HepG2 (cell line): ENCODE measurements around the gene KCNK17. TPM values are rescaled to one million over a fixed set of nuclear protein-coding genes. Genes with fewer than 3 reads are reported as not detected.

Source experiments
- ATAC-seq: fragments of 200-7000 bp; cut with Tn5 transposase; 3 replicates; pipeline ENCODE4 v1.9.1; 2020; ENCODE audit warnings: mild to moderate bottlenecking, moderate library complexity
- BruUV-seq: library from RNA; stranded (reverse); fragments of 400-500 nt; replicated peaks from 2 replicates; lab custom pipeline; 2021; lab: Mats Ljungman, UMichigan
- CTCF ChIA-PET: fragments of 300-600 bp; formaldehyde crosslinking; extraction: SDS; loops from one replicate; lab custom pipeline; 2021; ENCODE audit warnings: low total read pairs, inconsistent platforms, low intra/inter-chr PET ratio; lab: Yijun Ruan, JAX
- POLR2A ChIA-PET: fragments of 350-600 bp; sonication (Branson Sonifier 250); formaldehyde crosslinking; loops from one replicate; lab custom pipeline; 2020; ENCODE audit warnings: antibody characterized with exemption, inconsistent platforms; lab: Yijun Ruan, JAX
- DNase-seq: peaks from one replicate; pipeline ENCODE4 v3.0.0-alpha.2; 2015; ENCODE audit warnings: low spot score
- FAIRE-seq: peaks from 3 replicates; lab custom pipeline; 2011; peaks lifted over from hg19 to GRCh38; lab: Jason Lieb, UNC
- H2AFZ ChIP-seq: one replicate; pipeline ENCODE4 v1.6.1; 2011; ENCODE audit warnings: low read length, inconsistent platforms
- H3K27ac ChIP-seq: fragments of 300-600 bp; 3 replicates; pipeline ENCODE4 v1.8.0; 2011; ENCODE audit warnings: mixed run types, mild to moderate bottlenecking, mixed read lengths, low read length, inconsistent platforms; ENCODE audit not compliant: insufficient read depth; ENCODE audit errors: extremely low read length
- H3K27me3 ChIP-seq, 2 experiments: fragments of 200-600 bp in 1 of 2; 2 replicates in 1 of 2; 3 replicates in 1 of 2; pipeline versions ENCODE4 v1.6.0 to v1.8.0; 2011; ENCODE audit warnings: low read length in 2 of 2, mild to moderate bottlenecking in 2 of 2, moderate library complexity in 2 of 2, inconsistent platforms in 1 of 2; ENCODE audit not compliant: insufficient read depth in 2 of 2, control insufficient read depth in 1 of 2
- H3K36me3 ChIP-seq, 2 experiments: fragments of 200-600 bp in 1 of 2; replicated peaks in 1 of 2; 2 replicates in 1 of 2; 3 replicates in 1 of 2; pipeline versions ENCODE4 v1.5.1 to v1.8.0; 2011; ENCODE audit warnings: low read length in 2 of 2, inconsistent platforms in 1 of 2; ENCODE audit not compliant: insufficient read depth in 2 of 2, control insufficient read depth in 1 of 2
- H3K4me1 ChIP-seq: 2 replicates; pipeline ENCODE4 v1.5.1; 2012; ENCODE audit warnings: low read length, inconsistent platforms; ENCODE audit not compliant: insufficient read depth
- H3K4me2 ChIP-seq: 2 replicates; pipeline ENCODE4 v1.6.0; 2011; ENCODE audit warnings: low read depth, low read length, inconsistent platforms
- H3K4me3 ChIP-seq, 3 experiments: fragments of 200-600 bp in 1 of 3; sonication (generic), shearing (Covaris generic) in 1 of 3; replicated peaks in 1 of 3; 2 replicates each; pipeline ENCODE4 v1.5.1; 2011 to 2016; ENCODE audit warnings: low read length in 3 of 3, inconsistent platforms in 2 of 3, low read depth in 2 of 3, mild to moderate bottlenecking in 2 of 3, control low read depth in 1 of 3, mixed read lengths in 1 of 3; ENCODE audit not compliant: insufficient read depth in 1 of 3
- H3K79me2 ChIP-seq: one replicate; pipeline ENCODE4 v1.6.1; 2011; ENCODE audit warnings: low read length, inconsistent platforms; ENCODE audit not compliant: insufficient read depth
- H3K9ac ChIP-seq: 2 replicates; pipeline ENCODE4 v1.6.0; 2011; ENCODE audit warnings: mild to moderate bottlenecking, low read depth, low read length, inconsistent platforms; ENCODE audit not compliant: insufficient read depth
- H3K9me3 ChIP-seq: 2 replicates; pipeline ENCODE4 v1.5.1; 2012; ENCODE audit warnings: mild to moderate bottlenecking, low read length
- H4K20me1 ChIP-seq: 2 replicates; pipeline ENCODE4 v1.6.0; 2011; ENCODE audit warnings: inconsistent platforms, mild to moderate bottlenecking, low read length, moderate library complexity; ENCODE audit not compliant: insufficient read depth
- FOSL2 ChIP-seq: sonication (generic); formaldehyde crosslinking; IDR thresholded peaks from 2 replicates; pipeline ENCODE4 v1.4.0; 2020; ENCODE audit warnings: missing genetic modification reagents
- GPN1 ChIP-seq: sonication (generic); formaldehyde crosslinking; IDR thresholded peaks from 2 replicates; pipeline ENCODE4 v1.5.1; 2020; ENCODE audit warnings: missing genetic modification reagents, borderline replicate concordance
- JDP2 ChIP-seq: sonication (generic); formaldehyde crosslinking; IDR thresholded peaks from 2 replicates; pipeline ENCODE4 v1.8.1; 2022; ENCODE audit warnings: missing genetic modification reagents, borderline replicate concordance
- KDM5B ChIP-seq: sonication (generic); formaldehyde crosslinking; IDR thresholded peaks from 2 replicates; pipeline ENCODE4 v1.4.0; 2020; ENCODE audit warnings: missing genetic modification reagents, mild to moderate bottlenecking, borderline replicate concordance
- MAF1 ChIP-seq: sonication (generic); formaldehyde crosslinking; IDR thresholded peaks from 2 replicates; pipeline ENCODE4 v1.5.0; 2020; ENCODE audit warnings: missing genetic modification reagents, borderline replicate concordance
- PRMT3 ChIP-seq: sonication (generic); formaldehyde crosslinking; IDR thresholded peaks from 2 replicates; pipeline ENCODE4 v1.8.1; 2022; ENCODE audit warnings: low read depth, mild to moderate bottlenecking, moderate library complexity, missing genetic modification reagents, borderline replicate concordance
- SP4 ChIP-seq: sonication (generic); formaldehyde crosslinking; IDR thresholded peaks from 2 replicates; pipeline ENCODE4 v1.8.1; 2023; ENCODE audit warnings: mild to moderate bottlenecking, missing genetic modification reagents
- ZNF615 ChIP-seq: sonication (generic); formaldehyde crosslinking; IDR thresholded peaks from 2 replicates; pipeline ENCODE4 v1.5.0; 2020; ENCODE audit warnings: mild to moderate bottlenecking, missing genetic modification reagents, borderline replicate concordance
- ZNF629 ChIP-seq: sonication (generic); formaldehyde crosslinking; conservative IDR thresholded peaks from 2 replicates; pipeline ENCODE4 v1.5.0; 2020; ENCODE audit warnings: missing genetic modification reagents
- WGBS: methylation state at CpG from one replicate; pipeline ENCODE4 v1.1.6; 2017; ENCODE audit warnings: low lambda C conversion rate; 5-methylcytosine and 5-hydroxymethylcytosine counted together
- in situ Hi-C: cut with HindIII; loops from 2 replicates; pipeline ENCODE4 v1.10.0; 2017; ENCODE audit warnings: low pct_unique_long_range_greater_than_20kb; ENCODE audit not compliant: extremely low pct_ligation_motif_present
- intact Hi-C: fragments of 100-400 bp; cut with micrococcal nuclease; formaldehyde crosslinking; loops from one replicate; pipeline ENCODE4 v1.10.0; 2022; ENCODE audit not compliant: unreplicated experiment
- polyA plus RNA-seq, 8 experiments: library from polyadenylated mRNA; depleted of rRNA in 3 of 8; stranded (reverse) in 7 of 8; unstranded in 1 of 8; fragments of >200 nt; fragmentation: Illumina TruSeq in 4 of 8; extraction: Trizol in 4 of 8; gene quantifications; 2 replicates each; pipeline versions ENCODE4 v1.2.1 to v1.2.3, GENCODE V29; 2011 to 2016; ENCODE audit warnings: low read depth in 4 of 8, missing spikeins in 1 of 8, mixed read lengths in 1 of 8; ENCODE audit not compliant: insufficient read depth in 1 of 8
- total RNA-seq, 5 experiments: library from RNA; depleted of rRNA; stranded (reverse); fragments of >200 nt; fragmentation: Illumina TruSeq; extraction: Trizol; gene quantifications; 2 replicates each; pipeline ENCODE4 v1.2.3, GENCODE V29; 2016; ENCODE audit warnings: low read depth in 1 of 5
- TF ChIP-seq, protein P1 (sequence below): sonication (generic); formaldehyde crosslinking; IDR thresholded peaks from 2 replicates; pipeline ENCODE4 v1.4.0; 2020; ENCODE audit warnings: missing genetic modification reagents, borderline replicate concordance
- TF ChIP-seq, protein P2 (sequence below): sonication (generic); formaldehyde crosslinking; IDR thresholded peaks from 2 replicates; pipeline ENCODE4 v1.4.0; 2020; ENCODE audit warnings: missing genetic modification reagents
- TF ChIP-seq, protein P3 (sequence below): sonication (generic); formaldehyde crosslinking; IDR thresholded peaks from 2 replicates; pipeline ENCODE4 v1.5.0; 2020; ENCODE audit warnings: mild to moderate bottlenecking, missing genetic modification reagents
- TF ChIP-seq, protein P4 (sequence below): sonication (generic); formaldehyde crosslinking; IDR thresholded peaks from 2 replicates; pipeline ENCODE4 v1.9.0; 2022; ENCODE audit warnings: missing genetic modification reagents, mild to moderate bottlenecking, borderline replicate concordance

Gene KCNK17
- total and polyA plus RNA-seq, 2 of the 13 experiments (the other 11 are each of a cell fraction or from before 2014, with no cell fraction given): not detected

DNA sequence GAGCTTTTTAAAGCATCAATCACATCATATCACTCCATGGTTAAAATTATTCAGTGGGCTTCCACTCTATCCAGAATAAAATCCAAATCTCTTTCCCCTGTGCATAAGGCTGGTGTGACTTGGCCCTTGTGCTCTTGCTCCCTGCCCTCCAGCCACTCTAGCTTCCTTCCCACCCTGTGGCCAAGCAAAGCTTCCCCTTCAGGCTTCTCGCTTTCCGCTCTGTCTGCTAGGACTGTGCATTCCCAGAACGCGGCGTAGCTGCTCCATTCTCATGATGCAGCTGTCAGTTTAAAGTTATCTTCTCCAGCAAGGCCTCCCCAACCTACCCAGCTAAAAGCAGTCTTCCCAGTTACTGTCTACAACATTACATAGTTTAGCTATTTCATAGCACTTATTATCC is 27.7 kb upstream of the KCNK17 start:
- FAIRE-seq: no peak
- H3K79me2 ChIP-seq: no peaks in the 10 kb centered on the region
- in situ Hi-C loops: no loop called here
- H2AFZ ChIP-seq: no peak overlapping the region
- H3K4me3 ChIP-seq: no peak overlapping the region
- H3K4me2 ChIP-seq: no peak overlapping the region
- POLR2A ChIA-PET: no interaction called here
- 82% methylated on average over 5 of the region's 5 CpGs for WGBS
- TF ChIP-seq, protein P1, sequence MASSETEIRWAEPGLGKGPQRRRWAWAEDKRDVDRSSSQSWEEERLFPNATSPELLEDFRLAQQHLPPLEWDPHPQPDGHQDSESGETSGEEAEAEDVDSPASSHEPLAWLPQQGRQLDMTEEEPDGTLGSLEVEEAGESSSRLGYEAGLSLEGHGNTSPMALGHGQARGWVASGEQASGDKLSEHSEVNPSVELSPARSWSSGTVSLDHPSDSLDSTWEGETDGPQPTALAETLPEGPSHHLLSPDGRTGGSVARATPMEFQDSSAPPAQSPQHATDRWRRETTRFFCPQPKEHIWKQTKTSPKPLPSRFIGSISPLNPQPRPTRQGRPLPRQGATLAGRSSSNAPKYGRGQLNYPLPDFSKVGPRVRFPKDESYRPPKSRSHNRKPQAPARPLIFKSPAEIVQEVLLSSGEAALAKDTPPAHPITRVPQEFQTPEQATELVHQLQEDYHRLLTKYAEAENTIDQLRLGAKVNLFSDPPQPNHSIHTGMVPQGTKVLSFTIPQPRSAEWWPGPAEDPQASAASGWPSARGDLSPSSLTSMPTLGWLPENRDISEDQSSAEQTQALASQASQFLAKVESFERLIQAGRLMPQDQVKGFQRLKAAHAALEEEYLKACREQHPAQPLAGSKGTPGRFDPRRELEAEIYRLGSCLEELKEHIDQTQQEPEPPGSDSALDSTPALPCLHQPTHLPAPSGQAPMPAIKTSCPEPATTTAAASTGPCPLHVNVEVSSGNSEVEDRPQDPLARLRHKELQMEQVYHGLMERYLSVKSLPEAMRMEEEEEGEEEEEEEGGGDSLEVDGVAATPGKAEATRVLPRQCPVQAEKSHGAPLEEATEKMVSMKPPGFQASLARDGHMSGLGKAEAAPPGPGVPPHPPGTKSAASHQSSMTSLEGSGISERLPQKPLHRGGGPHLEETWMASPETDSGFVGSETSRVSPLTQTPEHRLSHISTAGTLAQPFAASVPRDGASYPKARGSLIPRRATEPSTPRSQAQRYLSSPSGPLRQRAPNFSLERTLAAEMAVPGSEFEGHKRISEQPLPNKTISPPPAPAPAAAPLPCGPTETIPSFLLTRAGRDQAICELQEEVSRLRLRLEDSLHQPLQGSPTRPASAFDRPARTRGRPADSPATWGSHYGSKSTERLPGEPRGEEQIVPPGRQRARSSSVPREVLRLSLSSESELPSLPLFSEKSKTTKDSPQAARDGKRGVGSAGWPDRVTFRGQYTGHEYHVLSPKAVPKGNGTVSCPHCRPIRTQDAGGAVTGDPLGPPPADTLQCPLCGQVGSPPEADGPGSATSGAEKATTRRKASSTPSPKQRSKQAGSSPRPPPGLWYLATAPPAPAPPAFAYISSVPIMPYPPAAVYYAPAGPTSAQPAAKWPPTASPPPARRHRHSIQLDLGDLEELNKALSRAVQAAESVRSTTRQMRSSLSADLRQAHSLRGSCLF: no peak
- TF ChIP-seq, protein P2, sequence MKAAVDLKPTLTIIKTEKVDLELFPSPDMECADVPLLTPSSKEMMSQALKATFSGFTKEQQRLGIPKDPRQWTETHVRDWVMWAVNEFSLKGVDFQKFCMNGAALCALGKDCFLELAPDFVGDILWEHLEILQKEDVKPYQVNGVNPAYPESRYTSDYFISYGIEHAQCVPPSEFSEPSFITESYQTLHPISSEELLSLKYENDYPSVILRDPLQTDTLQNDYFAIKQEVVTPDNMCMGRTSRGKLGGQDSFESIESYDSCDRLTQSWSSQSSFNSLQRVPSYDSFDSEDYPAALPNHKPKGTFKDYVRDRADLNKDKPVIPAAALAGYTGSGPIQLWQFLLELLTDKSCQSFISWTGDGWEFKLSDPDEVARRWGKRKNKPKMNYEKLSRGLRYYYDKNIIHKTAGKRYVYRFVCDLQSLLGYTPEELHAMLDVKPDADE (CRISPR knock-in tag): no peak
- TF ChIP-seq, protein P3, sequence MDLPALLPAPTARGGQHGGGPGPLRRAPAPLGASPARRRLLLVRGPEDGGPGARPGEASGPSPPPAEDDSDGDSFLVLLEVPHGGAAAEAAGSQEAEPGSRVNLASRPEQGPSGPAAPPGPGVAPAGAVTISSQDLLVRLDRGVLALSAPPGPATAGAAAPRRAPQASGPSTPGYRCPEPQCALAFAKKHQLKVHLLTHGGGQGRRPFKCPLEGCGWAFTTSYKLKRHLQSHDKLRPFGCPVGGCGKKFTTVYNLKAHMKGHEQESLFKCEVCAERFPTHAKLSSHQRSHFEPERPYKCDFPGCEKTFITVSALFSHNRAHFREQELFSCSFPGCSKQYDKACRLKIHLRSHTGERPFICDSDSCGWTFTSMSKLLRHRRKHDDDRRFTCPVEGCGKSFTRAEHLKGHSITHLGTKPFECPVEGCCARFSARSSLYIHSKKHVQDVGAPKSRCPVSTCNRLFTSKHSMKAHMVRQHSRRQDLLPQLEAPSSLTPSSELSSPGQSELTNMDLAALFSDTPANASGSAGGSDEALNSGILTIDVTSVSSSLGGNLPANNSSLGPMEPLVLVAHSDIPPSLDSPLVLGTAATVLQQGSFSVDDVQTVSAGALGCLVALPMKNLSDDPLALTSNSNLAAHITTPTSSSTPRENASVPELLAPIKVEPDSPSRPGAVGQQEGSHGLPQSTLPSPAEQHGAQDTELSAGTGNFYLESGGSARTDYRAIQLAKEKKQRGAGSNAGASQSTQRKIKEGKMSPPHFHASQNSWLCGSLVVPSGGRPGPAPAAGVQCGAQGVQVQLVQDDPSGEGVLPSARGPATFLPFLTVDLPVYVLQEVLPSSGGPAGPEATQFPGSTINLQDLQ (CRISPR knock-in tag): no peak
- TF ChIP-seq ZNF629 (CRISPR knock-in tag) (no peak), MAF1 (CRISPR knock-in tag) (no peak), FOSL2 (CRISPR knock-in tag) (no peak), GPN1 (CRISPR knock-in tag) (no peak), PRMT3 (CRISPR knock-in tag) (no peak), SP4 (CRISPR knock-in tag) (no peak), JDP2 (CRISPR knock-in tag) (no peak), KDM5B (CRISPR knock-in tag) (no peak), ZNF615 (CRISPR knock-in tag) (no peak)
- TF ChIP-seq, protein P4, sequence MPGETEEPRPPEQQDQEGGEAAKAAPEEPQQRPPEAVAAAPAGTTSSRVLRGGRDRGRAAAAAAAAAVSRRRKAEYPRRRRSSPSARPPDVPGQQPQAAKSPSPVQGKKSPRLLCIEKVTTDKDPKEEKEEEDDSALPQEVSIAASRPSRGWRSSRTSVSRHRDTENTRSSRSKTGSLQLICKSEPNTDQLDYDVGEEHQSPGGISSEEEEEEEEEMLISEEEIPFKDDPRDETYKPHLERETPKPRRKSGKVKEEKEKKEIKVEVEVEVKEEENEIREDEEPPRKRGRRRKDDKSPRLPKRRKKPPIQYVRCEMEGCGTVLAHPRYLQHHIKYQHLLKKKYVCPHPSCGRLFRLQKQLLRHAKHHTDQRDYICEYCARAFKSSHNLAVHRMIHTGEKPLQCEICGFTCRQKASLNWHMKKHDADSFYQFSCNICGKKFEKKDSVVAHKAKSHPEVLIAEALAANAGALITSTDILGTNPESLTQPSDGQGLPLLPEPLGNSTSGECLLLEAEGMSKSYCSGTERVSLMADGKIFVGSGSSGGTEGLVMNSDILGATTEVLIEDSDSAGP (CRISPR knock-in tag): no peak
- TF ChIP-seq, all 625 proteins: peak for 0
- ATAC-seq (no peak), DNase-seq (no peak)
- no peak overlapping the region for H3K27ac ChIP-seq
- intact Hi-C loops: no loop called here
- no peaks in the 10 kb centered on the region for H3K4me1 ChIP-seq
- no peaks in the 10 kb centered on the region; a peak in 1 of 5 replicates for H3K27me3 ChIP-seq
- BruUV-seq: no TSS peak
- H3K9ac ChIP-seq: no peak overlapping the region
- H4K20me1 ChIP-seq: no peaks in the 10 kb centered on the region
- H3K9me3 ChIP-seq: no peaks in the 10 kb centered on the region
- CTCF ChIA-PET: no interaction called here
- no peaks in the 10 kb centered on the region for H3K36me3 ChIP-seq
